OCI-LY1 (cell line): ENCODE data around the gene RPL28.

Source experiments
- EZH2 ChIP-seq: fragments of 200-600 bp; sonication (generic), shearing (Covaris generic); IDR thresholded peaks from 2 replicates; pipeline ENCODE4 v1.8.0; 2017; ENCODE audit warnings: borderline replicate concordance, mixed run types, mild to moderate bottlenecking, antibody characterized with exemption, low read length, moderate library complexity, mixed read lengths
- TF ChIP-seq, protein P1 (sequence below): fragments of 200-600 bp; sonication (generic), shearing (Covaris generic); IDR thresholded peaks from 2 replicates; pipeline ENCODE4 v1.5.1; 2017; ENCODE audit warnings: mild to moderate bottlenecking, antibody characterized with exemption, low read length, moderate library complexity, mixed read lengths

GRCh38 chr19:55382522-55383054, 3.1 kb upstream of the RPL28 start:
- TF ChIP-seq, protein P1, sequence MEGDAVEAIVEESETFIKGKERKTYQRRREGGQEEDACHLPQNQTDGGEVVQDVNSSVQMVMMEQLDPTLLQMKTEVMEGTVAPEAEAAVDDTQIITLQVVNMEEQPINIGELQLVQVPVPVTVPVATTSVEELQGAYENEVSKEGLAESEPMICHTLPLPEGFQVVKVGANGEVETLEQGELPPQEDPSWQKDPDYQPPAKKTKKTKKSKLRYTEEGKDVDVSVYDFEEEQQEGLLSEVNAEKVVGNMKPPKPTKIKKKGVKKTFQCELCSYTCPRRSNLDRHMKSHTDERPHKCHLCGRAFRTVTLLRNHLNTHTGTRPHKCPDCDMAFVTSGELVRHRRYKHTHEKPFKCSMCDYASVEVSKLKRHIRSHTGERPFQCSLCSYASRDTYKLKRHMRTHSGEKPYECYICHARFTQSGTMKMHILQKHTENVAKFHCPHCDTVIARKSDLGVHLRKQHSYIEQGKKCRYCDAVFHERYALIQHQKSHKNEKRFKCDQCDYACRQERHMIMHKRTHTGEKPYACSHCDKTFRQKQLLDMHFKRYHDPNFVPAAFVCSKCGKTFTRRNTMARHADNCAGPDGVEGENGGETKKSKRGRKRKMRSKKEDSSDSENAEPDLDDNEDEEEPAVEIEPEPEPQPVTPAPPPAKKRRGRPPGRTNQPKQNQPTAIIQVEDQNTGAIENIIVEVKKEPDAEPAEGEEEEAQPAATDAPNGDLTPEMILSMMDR, result no peak
- no peak for TF ChIP-seq EZH2
